Brain pericyte (primary cell): ENCODE measurements around the gene JPH2.

ENCODE experiments used
- DNase-seq: peaks from one replicate; pipeline ENCODE4 v3.0.0-alpha.2; 2012; ENCODE audit warnings: low read depth, low spot score

JPH2 gene

DNA sequence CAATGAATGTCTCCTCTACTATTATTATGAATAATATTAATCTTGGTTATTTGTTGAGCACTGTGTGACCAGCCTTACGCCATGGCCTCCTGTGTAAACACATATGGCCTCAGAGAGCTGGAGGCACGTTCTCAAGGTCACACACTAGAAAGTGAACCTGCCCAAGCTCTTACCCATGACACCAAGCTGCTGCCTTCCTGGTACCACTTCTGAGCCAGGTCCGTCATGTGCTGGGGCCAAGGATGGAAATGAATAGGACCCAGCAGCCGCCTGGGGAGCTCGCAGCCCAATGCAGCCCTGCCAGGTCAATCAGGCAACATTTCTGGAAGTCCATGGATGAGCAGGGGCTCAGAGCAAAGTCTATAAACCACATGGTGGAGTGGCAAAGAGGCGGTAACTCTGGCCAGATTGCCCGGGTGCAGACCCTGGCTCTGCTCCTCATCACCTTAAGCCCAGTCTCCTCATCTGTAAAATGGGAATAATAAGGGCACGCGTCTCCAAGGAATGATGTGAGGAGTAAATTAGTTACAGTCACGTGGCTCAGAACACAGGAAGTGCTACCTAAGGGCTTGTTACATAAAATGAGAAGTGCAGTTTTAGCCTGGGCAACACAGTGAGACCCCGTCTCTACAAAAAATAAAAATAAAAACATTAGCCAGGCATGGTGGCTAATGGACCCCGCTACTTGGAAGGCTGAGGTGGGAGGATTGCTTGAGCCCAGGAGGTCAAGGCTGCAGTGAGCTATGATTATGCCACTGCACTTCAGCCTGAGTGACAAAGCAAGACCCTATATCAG is 61.5 kb downstream of the JPH2 start:
- DNase-seq: no peak

DNA sequence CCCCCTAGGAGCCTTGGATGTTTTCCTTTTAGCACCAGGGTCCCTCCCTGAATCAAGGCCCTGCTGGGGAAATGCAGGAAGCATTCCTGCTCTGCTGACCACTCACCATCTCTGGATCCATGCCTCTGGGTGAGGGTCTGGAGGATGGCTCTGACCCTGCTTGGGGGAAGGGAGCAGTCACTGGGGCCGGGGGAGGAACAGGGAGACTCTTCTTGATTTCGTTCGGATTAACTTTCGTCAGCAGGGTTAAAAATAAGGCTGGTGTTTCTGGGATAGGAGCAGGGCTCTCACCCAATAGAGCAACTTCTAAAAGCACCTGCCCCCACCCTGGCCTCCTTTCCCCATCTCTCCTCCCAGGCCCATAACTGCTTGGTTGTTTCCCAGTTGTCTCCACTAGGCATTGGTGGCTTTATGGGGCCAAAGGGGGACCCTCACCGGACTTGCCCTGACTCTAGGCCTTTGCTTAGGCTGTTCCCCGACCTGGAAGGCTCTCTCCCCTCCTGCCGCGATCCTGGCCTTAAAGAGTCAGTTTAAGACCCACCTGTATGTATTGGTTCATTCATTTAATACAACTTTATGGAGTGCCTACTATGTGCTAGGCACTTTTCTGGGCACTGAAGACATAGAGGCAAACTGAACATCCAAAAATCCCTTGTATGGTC is 63.0 kb downstream of the JPH2 start:
- no peak for DNase-seq

DNA sequence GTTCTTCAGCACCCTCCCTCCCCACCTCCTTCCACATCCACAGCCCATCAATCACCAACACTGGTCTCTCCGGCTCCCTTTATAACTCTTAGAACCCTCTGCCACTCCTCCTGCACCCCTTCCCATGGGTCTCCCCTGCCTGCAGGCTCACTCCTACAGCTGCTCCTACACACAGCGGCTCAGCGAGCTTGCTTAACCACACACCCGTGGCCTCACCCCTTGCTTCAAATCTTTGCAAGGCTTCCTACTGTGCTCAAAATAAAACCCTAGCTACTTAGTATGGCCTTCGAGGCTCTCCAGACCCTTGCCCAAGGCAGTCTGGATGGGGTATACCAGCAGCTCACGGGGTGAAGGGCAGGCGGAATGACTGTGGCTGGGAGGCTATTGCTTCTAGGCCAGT is 63.7 kb downstream of the JPH2 start:
- no peak for DNase-seq

DNA sequence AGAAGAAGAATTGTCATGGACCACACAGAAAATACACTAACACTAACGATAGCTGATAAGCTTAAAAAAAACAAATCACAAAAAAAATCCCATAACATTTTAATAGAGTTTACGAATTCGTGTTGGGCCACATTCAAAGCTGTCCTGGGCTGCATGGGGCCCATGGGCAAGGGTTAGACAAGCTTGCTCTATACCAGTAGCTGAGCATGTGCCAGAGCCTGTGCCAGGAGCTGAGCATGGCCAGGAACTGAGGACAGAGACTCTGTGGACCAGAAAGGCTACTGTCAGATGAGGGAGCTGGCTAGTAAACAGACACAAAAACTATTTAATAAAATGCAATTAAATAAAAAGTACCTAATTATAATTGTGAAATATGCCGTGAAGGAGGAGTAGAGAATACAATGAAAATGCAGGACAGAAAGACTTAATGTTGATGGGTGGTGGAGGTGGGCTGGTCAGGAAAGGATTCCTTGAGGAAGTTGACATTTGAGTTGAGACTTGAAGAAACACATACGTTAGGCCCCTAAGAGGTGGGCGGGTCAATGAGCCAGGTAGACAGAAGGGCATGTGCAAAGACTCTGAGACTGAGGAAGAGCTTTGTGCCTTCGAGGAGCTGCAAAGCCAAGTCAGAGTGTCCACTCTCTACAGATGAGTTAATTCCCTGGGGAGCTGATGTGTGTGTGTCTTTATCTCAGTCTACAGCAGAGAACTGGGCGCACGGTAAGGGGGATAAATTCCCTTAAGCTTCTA is 66.1 kb downstream of the JPH2 start:
- DNase-seq: no peak

DNA sequence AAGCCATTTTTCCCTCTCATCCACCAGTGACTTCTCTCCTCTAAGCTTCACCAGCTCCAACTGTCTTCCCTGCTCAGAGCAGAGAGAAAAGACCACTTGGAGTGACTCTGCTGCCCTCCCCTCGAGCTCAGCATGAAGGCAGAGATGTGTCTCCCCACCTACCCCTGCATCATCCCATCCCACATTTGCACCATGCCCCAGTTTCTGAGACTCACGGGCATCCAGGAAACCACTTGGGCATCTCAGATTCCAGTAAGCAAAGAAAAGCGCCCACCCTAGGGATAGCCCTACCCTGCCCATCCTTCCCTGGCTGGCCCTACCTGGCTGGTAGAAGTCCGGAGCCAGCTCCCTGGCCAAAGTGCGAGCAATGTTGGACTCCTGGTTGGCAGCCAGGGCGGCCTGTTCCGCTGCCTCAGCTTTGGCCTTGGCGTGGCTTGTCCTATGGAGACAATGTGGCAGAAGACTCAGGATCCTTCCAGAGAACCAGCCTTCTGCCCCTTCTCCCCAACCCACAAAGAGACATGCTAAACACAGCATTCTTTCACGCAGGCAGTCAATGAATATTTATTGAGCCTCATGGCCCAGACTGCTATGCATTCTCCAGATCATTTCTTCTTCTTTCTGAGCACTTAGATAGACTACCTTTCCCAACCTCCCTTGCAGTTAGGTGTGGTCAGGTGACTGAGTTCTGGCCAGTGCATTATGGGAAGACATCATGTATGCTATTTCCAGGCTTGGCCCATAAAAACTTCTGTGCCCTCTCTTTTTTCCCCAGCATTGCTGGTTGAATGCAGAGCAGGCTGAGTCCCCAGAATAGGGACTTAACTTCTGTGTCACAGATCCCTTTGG is 68.6 kb downstream of the JPH2 start:
- no peak for DNase-seq

DNA sequence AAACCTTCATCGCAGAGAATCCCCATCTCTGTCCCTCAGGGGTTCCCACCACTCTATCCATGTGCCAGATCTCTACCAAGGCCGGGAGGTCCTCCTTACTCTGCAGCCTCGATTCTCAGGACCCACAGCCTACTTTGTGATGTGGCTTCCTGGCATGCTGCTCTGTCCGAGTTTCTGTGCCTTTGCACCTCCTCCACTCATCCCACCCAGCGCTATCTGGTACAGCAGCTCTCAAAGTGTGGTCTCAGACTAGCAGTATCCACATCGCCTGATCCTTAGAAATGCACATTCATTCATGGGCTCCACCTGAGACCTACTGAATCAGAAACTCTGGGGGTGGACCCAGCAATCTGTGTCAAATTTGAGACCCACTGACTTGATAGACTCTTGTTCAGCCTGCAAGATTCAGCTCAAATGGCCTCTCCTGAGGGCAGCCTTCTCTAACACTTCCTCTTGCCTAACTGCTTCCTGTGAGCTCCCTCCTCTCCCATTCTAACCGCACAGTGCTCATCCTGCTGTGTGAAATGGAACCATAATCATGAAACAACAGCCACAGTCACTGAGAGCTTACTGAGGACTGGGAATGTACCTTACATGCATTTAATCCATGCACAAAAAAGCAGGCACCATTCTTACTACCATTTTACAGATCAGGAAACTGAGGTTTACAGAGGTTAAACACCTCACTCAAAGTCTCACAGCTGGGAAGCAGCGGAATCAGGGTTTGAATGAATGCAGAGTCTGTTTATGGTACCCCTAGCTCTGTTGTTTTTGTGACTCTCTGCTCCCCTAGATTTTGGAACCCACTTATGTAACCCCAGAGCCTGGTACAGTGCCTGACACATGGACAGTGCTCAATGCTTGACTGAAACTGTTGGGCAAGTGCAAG is 69.4 kb downstream of the JPH2 start:
- DNase-seq: no peak

DNA sequence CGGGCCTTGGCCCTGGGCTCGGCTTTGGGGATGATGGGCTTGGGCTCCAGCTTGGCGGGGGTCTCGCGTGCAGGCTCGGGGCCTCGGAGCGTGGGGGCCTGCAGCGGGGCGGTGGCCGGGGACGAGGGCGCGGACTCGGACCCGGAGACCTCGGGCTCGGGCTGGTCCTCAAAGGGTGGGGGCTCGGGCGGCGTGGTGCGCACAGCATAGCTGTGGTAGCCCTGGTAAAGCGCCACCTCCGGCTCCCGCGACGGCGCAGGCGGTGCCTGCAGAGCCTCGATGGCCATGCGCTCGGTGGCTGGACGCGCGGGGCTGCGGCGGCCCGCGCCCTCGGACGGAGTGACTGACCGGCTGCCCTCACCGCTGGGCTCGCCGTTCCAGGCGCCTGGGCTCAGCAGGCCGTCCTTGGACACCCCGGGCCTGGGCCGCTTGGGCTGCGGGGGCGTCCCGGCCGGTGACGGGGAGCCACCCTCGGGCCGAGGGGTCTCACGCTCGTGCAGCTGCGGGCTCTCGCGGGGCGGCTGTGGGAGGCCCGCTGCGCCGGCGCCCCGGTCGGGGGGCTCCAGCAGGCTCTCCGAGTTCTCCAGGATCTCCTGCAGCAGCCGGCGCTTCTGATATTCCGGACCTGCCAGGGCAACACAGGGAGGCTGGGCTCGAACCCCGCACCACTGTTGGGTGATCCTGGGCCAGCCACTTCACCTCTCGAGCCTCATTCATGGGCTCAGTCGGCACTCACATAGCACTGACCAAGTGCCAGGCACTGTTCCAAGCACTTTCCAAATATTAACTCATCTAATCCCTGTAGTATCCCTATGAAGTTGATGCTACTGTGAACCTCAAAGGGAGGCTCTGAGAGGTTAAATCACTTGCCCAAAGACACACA is 71.0 kb downstream of the JPH2 start:
- DNase-seq: no peak

DNA sequence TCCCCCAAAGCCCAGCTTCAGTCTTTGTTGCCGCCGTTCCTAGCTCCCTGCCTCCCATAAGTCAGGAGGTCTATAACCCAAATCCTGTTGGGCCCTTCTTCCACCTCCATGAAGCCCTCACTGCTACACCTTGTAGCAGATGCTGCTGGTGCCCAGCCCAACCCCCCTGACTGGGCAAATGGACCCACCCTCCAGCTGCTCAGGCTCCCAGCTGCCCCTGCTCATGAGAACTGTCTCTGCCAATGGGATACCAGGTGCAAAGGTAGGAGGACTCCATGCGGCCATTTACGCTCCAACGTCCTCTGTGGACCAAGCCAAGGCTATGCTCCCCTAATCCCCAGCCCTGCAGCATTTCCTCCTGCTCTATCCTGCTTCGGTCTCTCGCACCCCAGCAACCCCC is 71.8 kb downstream of the JPH2 start:
- no peak for DNase-seq

DNA sequence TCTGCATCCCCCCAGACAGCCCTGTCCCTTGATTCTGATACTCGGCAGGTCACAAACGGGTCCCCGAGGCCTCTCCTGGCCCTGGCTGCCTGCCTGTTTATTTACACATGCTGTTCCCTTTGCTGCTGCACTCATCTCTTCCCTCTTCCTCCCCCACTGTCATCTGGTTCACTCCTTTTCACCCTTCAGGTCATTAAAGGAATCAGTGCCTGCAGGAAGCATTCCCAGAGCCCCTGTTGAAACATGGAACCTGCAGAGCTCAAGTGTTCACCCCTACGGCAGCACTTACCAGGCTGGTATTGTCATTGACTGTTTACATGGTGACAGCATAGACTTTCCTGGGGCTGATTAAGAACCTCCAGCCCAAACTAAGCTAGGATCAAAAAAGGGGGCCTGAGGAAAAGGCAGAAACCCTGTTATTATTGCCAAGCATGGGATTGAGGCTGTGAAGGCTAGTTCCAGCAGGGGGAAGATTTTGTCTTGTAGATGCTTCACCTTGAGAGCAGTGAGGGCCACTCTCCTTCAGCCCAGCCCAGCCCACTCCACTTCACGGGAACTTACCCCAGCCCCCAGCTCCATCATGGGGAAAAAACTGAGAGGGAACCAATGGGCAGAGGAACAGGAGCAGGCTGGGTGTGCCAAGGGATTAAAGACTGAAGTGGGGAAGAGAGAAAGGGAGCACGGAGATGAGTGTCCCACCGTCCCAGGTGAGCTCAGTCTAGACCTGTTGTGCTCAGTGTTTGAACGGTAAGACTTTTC is 73.2 kb downstream of the JPH2 start:
- DNase-seq: no peak

DNA sequence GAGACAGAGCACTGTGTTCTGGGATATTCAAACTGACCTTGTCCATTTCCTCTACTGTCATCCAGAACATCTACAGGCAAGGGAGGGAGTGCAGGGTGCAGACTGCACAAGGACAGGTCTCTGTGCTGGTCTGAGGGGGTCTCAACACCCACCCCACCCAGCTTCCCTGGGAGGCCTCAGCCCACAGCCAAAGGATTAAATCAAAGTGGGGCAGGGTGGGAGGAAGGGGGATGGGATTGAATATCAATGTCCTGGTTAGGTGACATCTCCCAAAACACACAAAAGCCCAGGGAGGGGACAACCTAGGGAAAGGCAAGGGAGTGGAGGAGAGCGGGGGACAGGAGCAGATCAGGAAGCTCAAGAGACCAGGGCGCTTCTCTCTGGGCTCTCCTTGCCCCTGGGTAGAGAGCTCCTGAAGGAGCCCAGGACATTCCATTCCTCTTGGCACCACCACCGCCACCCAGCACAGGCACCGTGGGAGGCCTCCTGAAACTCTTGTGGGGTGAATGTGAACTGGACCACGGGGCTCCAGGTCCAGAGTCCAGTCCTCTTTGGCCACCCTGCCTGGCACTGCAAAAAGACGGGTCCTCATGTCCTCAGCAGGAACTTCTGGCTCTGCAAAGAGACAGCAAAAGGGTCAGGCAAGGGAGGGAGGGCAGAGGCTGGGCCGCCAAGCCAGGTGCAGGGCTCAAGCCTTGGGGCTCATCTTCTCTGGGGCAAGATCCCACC is 73.9 kb downstream of the JPH2 start:
- no peak for DNase-seq

DNA sequence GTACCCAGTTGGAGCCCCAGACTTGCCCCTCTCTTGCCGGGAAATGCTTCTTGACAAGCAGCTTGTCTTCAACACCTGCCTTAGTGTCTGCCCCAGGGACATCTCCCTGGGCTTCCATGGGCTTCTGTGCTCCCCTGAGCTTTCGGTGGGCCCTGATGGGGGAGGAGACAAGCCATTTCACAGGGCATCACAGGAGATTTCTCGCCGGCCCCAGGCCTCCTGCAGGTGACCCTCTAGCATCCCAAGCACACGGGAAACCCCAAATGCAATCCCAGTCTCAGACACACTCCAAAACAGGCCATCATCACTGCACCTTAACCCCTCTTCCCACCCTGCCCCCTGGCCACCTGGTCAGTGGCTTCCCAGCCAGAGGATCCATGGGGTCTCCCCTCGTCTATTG is 74.5 kb downstream of the JPH2 start:
- DNase-seq: no peak

DNA sequence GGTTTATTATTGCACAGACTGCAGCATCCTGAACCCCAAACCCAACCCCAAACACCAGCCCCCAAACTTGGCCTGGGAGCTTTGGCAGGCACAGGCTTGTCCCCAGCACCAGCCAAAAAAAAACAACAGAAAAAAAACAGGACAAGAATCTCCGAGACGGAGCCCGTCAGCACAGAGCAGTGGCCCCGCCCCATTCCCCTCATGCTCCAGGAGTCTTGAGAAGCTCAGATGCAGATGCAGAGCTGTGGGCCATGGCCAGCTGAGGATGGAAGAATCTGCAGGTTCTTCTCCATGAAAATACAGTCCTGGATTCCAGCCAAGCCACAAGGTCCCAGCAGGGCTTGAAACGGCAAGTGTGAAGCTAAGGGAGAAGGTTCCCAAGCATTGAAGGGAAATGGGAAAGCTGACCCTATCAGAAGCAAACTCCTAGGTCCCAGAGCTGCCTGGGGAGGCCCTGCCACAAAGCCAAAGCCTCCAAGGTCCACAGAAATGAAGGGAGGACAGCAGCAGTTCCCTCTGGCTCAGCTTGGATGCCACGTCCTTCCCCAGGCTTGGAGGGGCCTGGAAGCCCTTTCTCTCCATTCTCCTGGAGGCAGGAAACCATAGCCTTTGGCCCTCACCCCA is 75.2 kb downstream of the JPH2 start:
- DNase-seq: no peak

DNA sequence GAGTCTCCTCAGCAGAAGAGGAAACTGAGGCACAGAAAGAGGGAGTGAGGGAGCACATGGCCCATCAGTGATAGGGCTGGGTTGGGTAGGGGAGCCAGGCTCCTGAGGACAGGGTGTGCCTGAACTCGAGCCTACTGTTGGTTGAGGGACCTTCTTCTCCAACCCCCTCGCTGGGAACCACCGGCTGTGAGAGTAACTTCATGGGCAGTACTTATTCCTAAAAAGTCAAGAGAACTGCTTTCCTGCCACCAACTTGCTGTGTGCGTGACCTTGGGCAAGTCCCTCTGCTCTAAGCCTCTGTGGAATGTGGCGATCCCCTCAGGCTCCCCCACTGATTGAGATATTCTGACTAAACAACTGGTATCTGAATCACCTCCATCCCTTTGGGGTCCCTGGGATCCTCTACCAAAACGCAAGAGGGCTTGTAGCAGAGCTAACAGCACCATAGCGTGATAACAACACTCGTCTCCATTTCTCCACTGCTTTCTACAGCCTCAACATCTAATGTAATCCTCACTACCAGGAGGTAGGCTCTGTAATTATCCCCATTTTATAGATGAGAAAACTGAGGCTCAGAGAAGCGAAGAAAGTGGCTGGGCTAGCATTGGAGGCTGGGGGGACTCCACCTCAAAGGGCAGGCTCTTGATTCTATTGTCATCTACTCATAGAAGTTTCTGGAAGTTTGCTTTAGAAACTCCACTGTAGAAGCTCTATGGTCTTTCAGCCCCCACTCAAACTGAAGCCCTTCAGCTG is 76.0 kb downstream of the JPH2 start:
- no peak for DNase-seq

DNA sequence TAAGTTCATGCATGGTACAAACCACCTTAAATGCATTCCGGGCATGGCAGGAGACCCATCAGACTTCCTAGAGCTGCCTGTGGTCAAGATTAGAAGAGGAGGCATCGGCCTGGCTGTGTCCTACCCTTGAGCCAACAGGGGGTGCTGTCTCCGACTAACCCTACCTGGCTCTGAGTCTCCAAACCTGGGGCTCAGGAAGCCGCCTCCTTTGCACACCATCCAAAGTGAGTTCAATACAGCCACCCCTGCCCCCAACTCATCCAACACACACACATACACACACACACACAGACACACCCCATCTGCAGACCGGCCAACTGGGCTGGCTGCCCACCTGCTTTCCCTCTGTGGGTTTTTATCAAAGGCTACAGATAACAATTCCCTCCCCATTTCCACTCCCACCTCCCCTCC is 77.0 kb downstream of the JPH2 start:
- no peak for DNase-seq

DNA sequence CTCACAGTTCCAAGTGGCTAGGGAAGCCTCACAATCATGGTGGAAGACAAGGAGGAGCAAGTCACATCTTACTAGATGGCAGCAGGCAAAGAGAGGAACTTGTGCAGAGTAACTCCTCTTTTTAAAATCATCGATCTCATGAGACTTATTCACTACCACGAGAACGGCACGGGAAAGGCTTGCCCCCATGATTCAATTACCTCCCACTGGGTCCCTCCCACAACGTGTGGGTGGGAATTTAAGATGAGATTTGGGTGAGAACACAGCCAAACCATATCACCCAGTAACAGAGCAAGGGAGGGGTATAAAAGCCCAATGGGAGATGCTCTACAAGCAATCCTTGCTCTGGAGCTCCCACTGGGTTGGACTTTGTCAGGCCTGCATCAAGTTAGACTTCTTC is 80.4 kb downstream of the JPH2 start:
- no peak for DNase-seq

DNA sequence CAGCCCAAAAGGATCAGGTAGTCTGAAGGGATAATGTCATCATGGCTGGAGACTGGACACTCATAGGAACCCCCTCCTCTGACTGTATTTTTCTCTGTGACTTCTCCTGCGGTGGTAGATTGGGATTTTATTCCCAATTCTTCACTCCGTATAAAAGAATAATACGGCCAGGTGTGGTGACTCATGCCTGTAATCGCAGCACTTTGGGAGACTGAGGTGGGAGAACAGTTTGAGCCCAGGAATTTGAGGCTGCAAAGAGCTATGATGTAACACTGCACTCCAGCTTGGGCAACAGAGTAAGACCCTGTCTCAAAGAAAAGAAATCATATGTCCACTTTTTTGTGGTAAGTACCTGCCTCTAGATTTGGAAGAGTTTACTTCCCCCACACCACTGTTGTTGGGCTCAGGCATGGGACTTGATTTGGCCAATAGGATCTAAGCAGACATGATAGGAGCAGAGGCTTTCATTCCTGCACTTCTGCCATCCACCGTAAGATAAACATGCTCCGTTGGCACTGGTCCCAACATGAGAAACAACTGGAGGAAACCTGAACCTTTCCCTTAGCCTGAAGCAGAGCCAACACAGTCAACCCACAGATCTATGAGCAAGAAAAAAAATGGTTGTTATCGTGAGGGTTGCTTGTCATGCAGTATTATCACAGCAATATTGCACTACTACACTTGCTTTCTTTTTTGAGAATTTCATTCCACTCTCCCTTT is 82.0 kb downstream of the JPH2 start:
- DNase-seq: no peak
